HEK293 (cell line): ENCODE results near the gene ACSS1.

ENCODE experiments used
- CTCF ChIA-PET: fragments of 350-600 bp; formaldehyde crosslinking; extraction: SDS; loops from one replicate; lab custom pipeline; 2021; ENCODE audit warnings: antibody characterized with exemption; lab: Yijun Ruan, JAX
- POLR2A ChIA-PET: fragments of 300-600 bp; formaldehyde crosslinking; extraction: SDS; loops from one replicate; lab custom pipeline; 2020; ENCODE audit warnings: antibody characterized with exemption, inconsistent platforms; lab: Yijun Ruan, JAX
- H3K27ac ChIP-seq: fragments of 200-500 bp; sonication (Bioruptor generic); 2 replicates; pipeline ENCODE4 v1.5.1; 2014; ENCODE audit warnings: low read depth, low read length, control low read depth, inconsistent platforms; ENCODE audit errors: extremely low read depth
- H3K36me3 ChIP-seq, 2 experiments: fragments of 200-500 bp in 1 of 2; sonication (Bioruptor generic) in 1 of 2; 1 replicate in 1 of 2; 2 replicates in 1 of 2; pipeline ENCODE4 v1.5.1; 2014 to 2017; ENCODE audit warnings: inconsistent platforms in 2 of 2, low read length in 2 of 2; ENCODE audit not compliant: control insufficient read depth in 2 of 2, insufficient read depth in 1 of 2
- H3K4me1 ChIP-seq: fragments of 200-500 bp; sonication (Bioruptor generic); 2 replicates; pipeline ENCODE4 v1.5.1; 2014; ENCODE audit warnings: mild to moderate bottlenecking, low read length, inconsistent platforms; ENCODE audit not compliant: control insufficient read depth, insufficient read depth
- H3K4me3 ChIP-seq: 2 replicates; pipeline ENCODE4 v1.5.1; 2011; ENCODE audit warnings: low read depth, mild to moderate bottlenecking, control low read depth, low read length, moderate library complexity
- H3K9me3 ChIP-seq: fragments of 200-500 bp; sonication (Bioruptor generic); 2 replicates; pipeline ENCODE4 v1.5.1; 2014; ENCODE audit warnings: low read depth, low read length, inconsistent platforms; ENCODE audit not compliant: control insufficient read depth, insufficient read depth
- EGR2 ChIP-seq: fragments of 450-650 bp; formaldehyde crosslinking; IDR thresholded peaks from 2 replicates; pipeline ENCODE4 v1.5.1; 2016; ENCODE audit warnings: low read depth, missing biosample characterization, missing genetic modification characterization
- GLIS1 ChIP-seq: fragments of 450-650 bp; formaldehyde crosslinking; IDR thresholded peaks from 2 replicates; pipeline ENCODE4 v1.5.1; 2016; ENCODE audit warnings: missing biosample characterization, missing genetic modification characterization
- HOXD13 ChIP-seq: sonication (generic); formaldehyde crosslinking; IDR thresholded peaks from 2 replicates; pipeline ENCODE4 v1.8.0; 2022; ENCODE audit warnings: missing genetic modification reagents, borderline replicate concordance
- MEIS1 ChIP-seq: sonication (generic); formaldehyde crosslinking; IDR thresholded peaks from 2 replicates; pipeline ENCODE4 v1.8.1; 2022; ENCODE audit warnings: missing genetic modification reagents, mild to moderate bottlenecking, borderline replicate concordance
- ZBTB48 ChIP-seq: fragments of 450-650 bp; formaldehyde crosslinking; IDR thresholded peaks from 2 replicates; pipeline ENCODE4 v1.5.1; 2016; ENCODE audit warnings: missing biosample characterization, missing genetic modification characterization
- ZIC2 ChIP-seq: fragments of 450-650 bp; formaldehyde crosslinking; IDR thresholded peaks from 2 replicates; pipeline ENCODE4 v1.5.1; 2016; ENCODE audit warnings: missing biosample characterization, missing genetic modification characterization
- ZNF600 ChIP-seq: fragments of 450-650 bp; formaldehyde crosslinking; IDR thresholded peaks from 2 replicates; pipeline ENCODE4 v1.5.1; 2016; ENCODE audit warnings: missing biosample characterization, missing genetic modification characterization
- ZNF610 ChIP-seq: fragments of 450-650 bp; formaldehyde crosslinking; IDR thresholded peaks from 2 replicates; pipeline ENCODE4 v1.5.1; 2016; ENCODE audit warnings: missing biosample characterization, missing genetic modification characterization, borderline replicate concordance
- ZNF629 ChIP-seq: fragments of 450-650 bp; formaldehyde crosslinking; IDR thresholded peaks from 2 replicates; pipeline ENCODE4 v1.5.1; 2017; ENCODE audit warnings: missing biosample characterization, missing genetic modification characterization
- ZNF654 ChIP-seq: fragments of 450-650 bp; formaldehyde crosslinking; IDR thresholded peaks from 2 replicates; pipeline ENCODE4 v1.5.1; 2016; ENCODE audit warnings: low read depth, missing biosample characterization, missing genetic modification characterization
- ZSCAN30 ChIP-seq: fragments of 450-650 bp; IDR thresholded peaks from 2 replicates; pipeline ENCODE4 v1.5.1; 2018; ENCODE audit warnings: missing biosample characterization, mild to moderate bottlenecking, missing genetic modification characterization, moderate library complexity
- ZXDB ChIP-seq: fragments of 450-650 bp; formaldehyde crosslinking; IDR thresholded peaks from 2 replicates; pipeline ENCODE4 v1.5.1; 2016; ENCODE audit warnings: missing biosample characterization, missing genetic modification characterization
- TF ChIP-seq, protein P1 (sequence below): fragments of 450-650 bp; formaldehyde crosslinking; IDR thresholded peaks from 2 replicates; pipeline ENCODE4 v1.5.1; 2016; ENCODE audit warnings: missing biosample characterization, missing genetic modification characterization
- TF ChIP-seq, protein P2 (sequence below): fragments of 450-650 bp; formaldehyde crosslinking; IDR thresholded peaks from 2 replicates; pipeline ENCODE4 v1.5.1; 2016; ENCODE audit warnings: missing biosample characterization, missing genetic modification characterization
- TF ChIP-seq, protein P3 (sequence below): fragments of 450-650 bp; formaldehyde crosslinking; IDR thresholded peaks from 2 replicates; pipeline ENCODE4 v1.5.1; 2016; ENCODE audit warnings: missing biosample characterization, missing genetic modification characterization
- TF ChIP-seq, protein P4 (sequence below): fragments of 450-650 bp; formaldehyde crosslinking; IDR thresholded peaks from 2 replicates; pipeline ENCODE4 v1.5.1; 2016; ENCODE audit warnings: missing biosample characterization, missing genetic modification characterization, borderline replicate concordance

The ACSS1 gene

DNA sequence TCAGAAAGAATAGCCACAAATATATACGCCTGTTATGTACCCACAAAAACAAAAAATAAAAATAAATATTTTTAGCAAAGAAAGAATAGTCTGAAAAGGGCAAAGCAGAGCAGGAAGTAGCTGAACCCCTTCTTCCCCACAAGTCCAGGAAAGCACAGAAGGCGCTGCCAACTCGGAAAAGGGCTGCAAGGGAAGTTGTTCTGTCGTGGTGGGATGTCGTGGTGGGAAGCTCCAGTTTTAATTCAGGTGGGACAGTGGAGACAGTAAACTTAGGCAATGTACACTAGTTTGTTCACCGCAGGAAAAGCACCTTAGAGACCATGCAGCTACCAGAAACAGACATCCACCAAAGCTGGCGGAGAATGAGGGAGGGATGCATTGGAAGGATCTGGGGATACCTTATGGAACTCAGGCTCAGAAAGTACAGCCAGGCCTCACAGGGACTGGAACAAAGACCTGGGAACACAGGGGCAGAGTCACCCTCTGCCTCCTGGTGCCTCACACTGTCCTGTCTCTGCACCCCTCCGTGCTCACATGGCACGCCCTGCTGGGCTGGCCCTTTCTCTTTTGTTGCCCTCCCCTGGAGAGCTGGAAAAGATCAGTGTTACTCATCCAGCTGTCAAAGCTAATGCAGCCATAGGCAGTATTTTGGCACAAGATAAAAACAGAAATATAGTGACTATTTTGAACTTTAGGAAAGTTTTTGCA is 62.0 kb downstream of the ACSS1 start:
- ChIA-PET POLR2A (no interaction called here), CTCF (interaction anchor here (0.5 to 4.3 kb wide), 14 partner anchors 8 to 1118 kb away, joined by 3 to 70 read pairs (median 4); partner anchors contain the start of gene ENTPD6)
- peak; percentile 84 for TF ChIP-seq GLIS1 (tag by site-specific recombination)
- peak; percentile 96 for TF ChIP-seq ZIC2
- TF ChIP-seq, protein P1, sequence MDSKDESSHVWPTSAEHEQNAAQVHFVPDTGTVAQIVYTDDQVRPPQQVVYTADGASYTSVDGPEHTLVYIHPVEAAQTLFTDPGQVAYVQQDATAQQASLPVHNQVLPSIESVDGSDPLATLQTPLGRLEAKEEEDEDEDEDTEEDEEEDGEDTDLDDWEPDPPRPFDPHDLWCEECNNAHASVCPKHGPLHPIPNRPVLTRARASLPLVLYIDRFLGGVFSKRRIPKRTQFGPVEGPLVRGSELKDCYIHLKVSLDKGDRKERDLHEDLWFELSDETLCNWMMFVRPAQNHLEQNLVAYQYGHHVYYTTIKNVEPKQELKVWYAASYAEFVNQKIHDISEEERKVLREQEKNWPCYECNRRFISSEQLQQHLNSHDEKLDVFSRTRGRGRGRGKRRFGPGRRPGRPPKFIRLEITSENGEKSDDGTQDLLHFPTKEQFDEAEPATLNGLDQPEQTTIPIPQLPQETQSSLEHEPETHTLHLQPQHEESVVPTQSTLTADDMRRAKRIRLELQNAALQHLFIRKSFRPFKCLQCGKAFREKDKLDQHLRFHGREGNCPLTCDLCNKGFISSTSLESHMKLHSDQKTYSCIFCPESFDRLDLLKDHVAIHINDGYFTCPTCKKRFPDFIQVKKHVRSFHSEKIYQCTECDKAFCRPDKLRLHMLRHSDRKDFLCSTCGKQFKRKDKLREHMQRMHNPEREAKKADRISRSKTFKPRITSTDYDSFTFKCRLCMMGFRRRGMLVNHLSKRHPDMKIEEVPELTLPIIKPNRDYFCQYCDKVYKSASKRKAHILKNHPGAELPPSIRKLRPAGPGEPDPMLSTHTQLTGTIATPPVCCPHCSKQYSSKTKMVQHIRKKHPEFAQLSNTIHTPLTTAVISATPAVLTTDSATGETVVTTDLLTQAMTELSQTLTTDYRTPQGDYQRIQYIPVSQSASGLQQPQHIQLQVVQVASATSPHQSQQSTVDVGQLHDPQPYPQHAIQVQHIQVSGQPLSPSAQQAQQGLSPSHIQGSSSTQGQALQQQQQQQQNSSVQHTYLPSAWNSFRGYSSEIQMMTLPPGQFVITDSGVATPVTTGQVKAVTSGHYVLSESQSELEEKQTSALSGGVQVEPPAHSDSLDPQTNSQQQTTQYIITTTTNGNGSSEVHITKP, result peak; percentile 94
- TF ChIP-seq EGR2 (tag by site-specific recombination), result no peak
- Histone ChIP-seq H3K9me3 (no peaks in the 10 kb centered on the region), H3K27ac (no peak overlapping the region), H3K4me3 (no peak overlapping the region), H3K36me3 (no peaks in the 10 kb centered on the region), H3K4me1 (no peaks in the 10 kb centered on the region)

DNA sequence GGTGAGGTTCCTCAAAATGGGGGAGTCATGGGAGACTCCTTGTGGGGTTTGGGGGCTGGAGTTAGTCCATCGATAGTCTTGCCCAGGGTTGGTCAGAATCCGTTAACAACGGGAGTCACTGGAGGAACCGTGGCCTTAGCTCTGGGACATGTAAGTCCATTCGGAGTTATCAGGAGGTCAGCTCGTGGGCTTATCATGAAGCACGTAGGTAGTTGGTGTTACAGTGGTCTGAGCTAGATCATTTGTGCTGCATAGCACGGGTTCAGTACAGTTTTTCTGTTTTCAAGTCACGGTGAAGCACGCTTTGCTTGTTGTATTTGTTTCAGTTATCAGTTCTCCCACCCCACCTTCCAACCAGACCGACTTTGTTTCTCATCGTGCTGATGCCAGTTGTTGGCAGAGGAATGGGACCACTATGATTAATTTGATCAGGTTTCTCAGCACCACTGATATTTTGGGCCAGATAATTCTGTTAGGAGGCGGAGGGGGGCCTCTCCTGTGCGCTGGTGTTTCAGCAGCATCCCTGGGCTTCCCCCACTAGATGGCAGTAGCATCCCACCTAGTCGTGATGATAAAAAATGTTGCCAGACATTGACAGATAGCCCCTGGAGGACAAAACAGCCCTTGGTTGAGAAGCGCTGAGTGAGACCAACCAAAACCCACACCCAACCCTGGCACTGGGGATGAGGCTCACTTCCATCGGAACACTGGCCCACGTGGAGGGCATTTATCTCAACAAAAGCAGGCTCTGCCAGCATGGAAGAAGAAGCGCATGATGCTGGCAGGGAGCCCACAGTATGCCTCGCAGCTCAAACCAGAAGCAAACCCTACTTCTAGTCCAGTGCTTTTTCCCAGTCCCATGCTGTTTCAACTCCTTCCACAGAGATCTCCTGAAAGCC is 63.2 kb downstream of the ACSS1 start:
- H3K36me3 ChIP-seq, result no peaks in the 10 kb centered on the region
- ChIA-PET CTCF (interaction anchor here (0.6 to 4.3 kb wide), 27 partner anchors 9 to 544 kb away, joined by 3 to 70 read pairs (median 4); no protein-coding TSS in a partner anchor), POLR2A (no interaction called here)
- H3K27ac ChIP-seq, result no peak overlapping the region
- H3K9me3 ChIP-seq, result no peaks in the 10 kb centered on the region
- no peaks in the 10 kb centered on the region; the same call in none of the 2 replicates for H3K4me1 ChIP-seq
- no peak overlapping the region for H3K4me3 ChIP-seq
- TF ChIP-seq ZNF629, result no peak
- TF ChIP-seq ZNF654 (tag by site-specific recombination), result peak; percentile 97
- TF ChIP-seq, protein P2, sequence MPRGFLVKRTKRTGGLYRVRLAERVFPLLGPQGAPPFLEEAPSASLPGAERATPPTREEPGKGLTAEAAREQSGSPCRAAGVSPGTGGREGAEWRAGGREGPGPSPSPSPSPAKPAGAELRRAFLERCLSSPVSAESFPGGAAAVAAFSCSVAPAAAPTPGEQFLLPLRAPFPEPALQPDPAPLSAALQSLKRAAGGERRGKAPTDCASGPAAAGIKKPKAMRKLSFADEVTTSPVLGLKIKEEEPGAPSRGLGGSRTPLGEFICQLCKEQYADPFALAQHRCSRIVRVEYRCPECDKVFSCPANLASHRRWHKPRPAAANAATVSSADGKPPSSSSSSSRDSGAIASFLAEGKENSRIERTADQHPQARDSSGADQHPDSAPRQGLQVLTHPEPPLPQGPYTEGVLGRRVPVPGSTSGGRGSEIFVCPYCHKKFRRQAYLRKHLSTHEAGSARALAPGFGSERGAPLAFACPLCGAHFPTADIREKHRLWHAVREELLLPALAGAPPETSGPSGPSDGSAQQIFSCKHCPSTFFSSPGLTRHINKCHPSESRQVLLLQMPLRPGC (tag by site-specific recombination), result no peak
- no peak for TF ChIP-seq ZNF610 (tag by site-specific recombination)
- 0 out of 2 replicates have a peak, but pooled peaks have one; percentile 9 for TF ChIP-seq ZSCAN30
- TF ChIP-seq, protein P3, sequence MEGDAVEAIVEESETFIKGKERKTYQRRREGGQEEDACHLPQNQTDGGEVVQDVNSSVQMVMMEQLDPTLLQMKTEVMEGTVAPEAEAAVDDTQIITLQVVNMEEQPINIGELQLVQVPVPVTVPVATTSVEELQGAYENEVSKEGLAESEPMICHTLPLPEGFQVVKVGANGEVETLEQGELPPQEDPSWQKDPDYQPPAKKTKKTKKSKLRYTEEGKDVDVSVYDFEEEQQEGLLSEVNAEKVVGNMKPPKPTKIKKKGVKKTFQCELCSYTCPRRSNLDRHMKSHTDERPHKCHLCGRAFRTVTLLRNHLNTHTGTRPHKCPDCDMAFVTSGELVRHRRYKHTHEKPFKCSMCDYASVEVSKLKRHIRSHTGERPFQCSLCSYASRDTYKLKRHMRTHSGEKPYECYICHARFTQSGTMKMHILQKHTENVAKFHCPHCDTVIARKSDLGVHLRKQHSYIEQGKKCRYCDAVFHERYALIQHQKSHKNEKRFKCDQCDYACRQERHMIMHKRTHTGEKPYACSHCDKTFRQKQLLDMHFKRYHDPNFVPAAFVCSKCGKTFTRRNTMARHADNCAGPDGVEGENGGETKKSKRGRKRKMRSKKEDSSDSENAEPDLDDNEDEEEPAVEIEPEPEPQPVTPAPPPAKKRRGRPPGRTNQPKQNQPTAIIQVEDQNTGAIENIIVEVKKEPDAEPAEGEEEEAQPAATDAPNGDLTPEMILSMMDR, result peak; percentile 88
- TF ChIP-seq, protein P4, sequence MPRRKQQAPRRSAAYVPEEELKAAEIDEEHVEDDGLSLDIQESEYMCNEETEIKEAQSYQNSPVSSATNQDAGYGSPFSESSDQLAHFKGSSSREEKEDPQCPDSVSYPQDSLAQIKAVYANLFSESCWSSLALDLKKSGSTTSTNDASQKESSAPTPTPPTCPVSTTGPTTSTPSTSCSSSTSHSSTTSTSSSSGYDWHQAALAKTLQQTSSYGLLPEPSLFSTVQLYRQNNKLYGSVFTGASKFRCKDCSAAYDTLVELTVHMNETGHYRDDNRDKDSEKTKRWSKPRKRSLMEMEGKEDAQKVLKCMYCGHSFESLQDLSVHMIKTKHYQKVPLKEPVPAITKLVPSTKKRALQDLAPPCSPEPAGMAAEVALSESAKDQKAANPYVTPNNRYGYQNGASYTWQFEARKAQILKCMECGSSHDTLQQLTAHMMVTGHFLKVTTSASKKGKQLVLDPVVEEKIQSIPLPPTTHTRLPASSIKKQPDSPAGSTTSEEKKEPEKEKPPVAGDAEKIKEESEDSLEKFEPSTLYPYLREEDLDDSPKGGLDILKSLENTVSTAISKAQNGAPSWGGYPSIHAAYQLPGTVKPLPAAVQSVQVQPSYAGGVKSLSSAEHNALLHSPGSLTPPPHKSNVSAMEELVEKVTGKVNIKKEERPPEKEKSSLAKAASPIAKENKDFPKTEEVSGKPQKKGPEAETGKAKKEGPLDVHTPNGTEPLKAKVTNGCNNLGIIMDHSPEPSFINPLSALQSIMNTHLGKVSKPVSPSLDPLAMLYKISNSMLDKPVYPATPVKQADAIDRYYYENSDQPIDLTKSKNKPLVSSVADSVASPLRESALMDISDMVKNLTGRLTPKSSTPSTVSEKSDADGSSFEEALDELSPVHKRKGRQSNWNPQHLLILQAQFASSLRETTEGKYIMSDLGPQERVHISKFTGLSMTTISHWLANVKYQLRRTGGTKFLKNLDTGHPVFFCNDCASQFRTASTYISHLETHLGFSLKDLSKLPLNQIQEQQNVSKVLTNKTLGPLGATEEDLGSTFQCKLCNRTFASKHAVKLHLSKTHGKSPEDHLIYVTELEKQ, result peak; percentile 28; the same call in 1 of the 2 replicates
- peak; percentile 98 for TF ChIP-seq ZBTB48 (tag by site-specific recombination)
- TF ChIP-seq, protein P1, result peak; percentile 80
- no peak for TF ChIP-seq HOXD13
- 0 out of 2 replicates have a peak, but pooled peaks have one; percentile 28 for TF ChIP-seq ZXDB (tag by site-specific recombination)
- peak; percentile 65; the same call in 1 of the 2 replicates for TF ChIP-seq MEIS1 (CRISPR knock-in tag)
- 0 out of 2 replicates have a peak, but pooled peaks have one; percentile 37 for TF ChIP-seq ZNF600
